ENCODE measurements around the gene FNIP2. TPM values are rescaled to one million over a fixed set of nuclear protein-coding genes. Genes with fewer than 3 reads are reported as not detected.
A peak's percentile ranks its signal among the peaks of the same experiment; 100 is the strongest.

The FNIP2 gene
- total and polyA plus RNA-seq, 9 of the 15 experiments (the other 6 are each of a cell fraction or from before 2014, with no cell fraction given) = 1.7 to 15.5 (median 8.3) TPM

GRCh38 chr4:158722291-158722916, 46.4 kb upstream of the FNIP2 start (continued):
- no peak for TF ChIP-seq FOS (IDR thresholded peaks at IDR 0.05; ENCODE audit: extremely low read depth, insufficient read length)
- TF ChIP-seq ZBTB17 (CRISPR knock-in tag; IDR thresholded peaks at IDR 0.05) = no peak
- TF ChIP-seq ZNF764 (CRISPR knock-in tag; IDR thresholded peaks at IDR 0.05; ENCODE audit: low read depth) = peak; percentile 79
- no peak for TF ChIP-seq ZNF224 (CRISPR knock-in tag; IDR thresholded peaks at IDR 0.05)
- no peak for TF ChIP-seq MEF2A (IDR thresholded peaks at IDR 0.05; ENCODE audit: control insufficient read depth, low read depth, low read length)
- TF ChIP-seq MLLT1 (IDR thresholded peaks at IDR 0.05) = no peak
- no peak for TF ChIP-seq TOE1 (IDR thresholded peaks at IDR 0.05; ENCODE audit: borderline replicate concordance)
- no peak for TF ChIP-seq TOE1 (CRISPR knock-in tag; IDR thresholded peaks at IDR 0.05; ENCODE audit: borderline replicate concordance, low read depth)
- TF ChIP-seq SIN3A (IDR thresholded peaks at IDR 0.05; ENCODE audit: borderline replicate concordance in 2 of 2, control insufficient read depth in 1 of 2, low read depth in 2 of 2, low read length in 2 of 2) = peak; percentile 2 to 6; a peak in 1 of 4 replicates
- TF ChIP-seq RNF2 (IDR thresholded peaks at IDR 0.05) = no peak
- 0 out of 2 replicates have a peak, but pooled peaks have one; percentile 33 for TF ChIP-seq CREB3L1 (IDR thresholded peaks at IDR 0.05; ENCODE audit: borderline replicate concordance, low read depth)
- no peak for TF ChIP-seq NFATC3 (IDR thresholded peaks at IDR 0.05)
- TF ChIP-seq HMG20B (CRISPR knock-in tag; IDR thresholded peaks at IDR 0.05) = no peak
- TF ChIP-seq MEF2D (tag; conservative IDR thresholded peaks at IDR 0.05; ENCODE audit: low read depth) = no peak
- no peak for TF ChIP-seq GTF2B (IDR thresholded peaks at IDR 0.05; ENCODE audit: extremely low read depth, insufficient read length)
- no peak for TF ChIP-seq NFIC (IDR thresholded peaks at IDR 0.05)
- TF ChIP-seq HES1 (IDR thresholded peaks at IDR 0.05; ENCODE audit: low read depth) = no peak
- no peak for TF ChIP-seq CREBBP (IDR thresholded peaks at IDR 0.05; ENCODE audit: low read depth, low read length)
- TF ChIP-seq CBFB (CRISPR knock-in tag; IDR thresholded peaks at IDR 0.05) = no peak
- TF ChIP-seq ZC3H4 (CRISPR knock-in tag; IDR thresholded peaks at IDR 0.05; ENCODE audit: borderline replicate concordance) = no peak
- TF ChIP-seq ZFP36 (IDR thresholded peaks at IDR 0.05; ENCODE audit: low read depth, low read length, partially characterized antibody) = no peak
- TF ChIP-seq ATF7 (IDR thresholded peaks at IDR 0.05) = no peak
- TF ChIP-seq MAFK (IDR thresholded peaks at IDR 0.05; ENCODE audit: low read length) = no peak
- peak; percentile 25 to 36; a peak in 2 of 4 replicates for TF ChIP-seq FOXK2 (conservative IDR thresholded peaks at IDR 0.05 in 1 of 2, IDR thresholded peaks at IDR 0.05 in 1 of 2; ENCODE audit: low read depth in 2 of 2)
- no peak for TF ChIP-seq NONO (IDR thresholded peaks at IDR 0.05; ENCODE audit: low read depth in 2 of 2, low read length in 1 of 2)
- TF ChIP-seq MEIS2 (IDR thresholded peaks at IDR 0.05; ENCODE audit: partially characterized antibody) = no peak
- no peak for TF ChIP-seq TARDBP (IDR thresholded peaks at IDR 0.05)

Data from K562 (cell line).